Measurements from ENCODE around the gene ADIPOR1.

Gene ADIPOR1

GRCh38 chr1:202968351-202968750 is 10.2 kb upstream of the ADIPOR1 start:
- no peak for DNase-seq (ENCODE audit: low read depth in 2 of 2)
- no peak for TF ChIP-seq CTCF (IDR thresholded peaks at IDR 0.05; ENCODE audit: low read depth, low read length)
- no peak overlapping the region for H3K4me3 ChIP-seq (replicated peaks in 1 of 2; ENCODE audit: low read depth in 2 of 2, low read length in 2 of 2)

GRCh38 chr1:202967684-202968281 is 9.7 kb upstream of the ADIPOR1 start:
- peak overlapping the region; percentile 54 to 55 for H3K4me3 ChIP-seq (replicated peaks in 1 of 2; ENCODE audit: low read depth in 2 of 2, low read length in 2 of 2)
- no peak for TF ChIP-seq CTCF (IDR thresholded peaks at IDR 0.05; ENCODE audit: low read depth, low read length)
- no peak for DNase-seq (ENCODE audit: low read depth in 2 of 2)

GRCh38 chr1:202966006-202966898 is 8.1 kb upstream of the ADIPOR1 start:
- H3K4me3 ChIP-seq (replicated peaks in 1 of 2; ENCODE audit: low read depth in 2 of 2, low read length in 2 of 2) = peak overlapping the region; percentile 96 to 97
- DNase-seq (ENCODE audit: low read depth in 2 of 2) = no peak
- TF ChIP-seq CTCF (IDR thresholded peaks at IDR 0.05; ENCODE audit: low read depth, low read length) = no peak

- H3K4me3 ChIP-seq (replicated peaks in 1 of 2; ENCODE audit: low read depth in 2 of 2, low read length in 2 of 2) = no peak overlapping the region
- no peak for TF ChIP-seq CTCF (IDR thresholded peaks at IDR 0.05; ENCODE audit: low read depth, low read length)
- DNase-seq (ENCODE audit: low read depth in 2 of 2) = no peak
Observed at GRCh38 chr1:202965422-202965821, 7.3 kb upstream of the ADIPOR1 start.

- no peak for TF ChIP-seq CTCF (IDR thresholded peaks at IDR 0.05; ENCODE audit: low read depth, low read length)
- no peak overlapping the region for H3K4me3 ChIP-seq (replicated peaks in 1 of 2; ENCODE audit: low read depth in 2 of 2, low read length in 2 of 2)
- peak; percentile 59 to 78 for DNase-seq (ENCODE audit: low read depth in 2 of 2)
Observed at GRCh38 chr1:202964791-202965410, 6.8 kb upstream of the ADIPOR1 start.

GRCh38 chr1:202961220-202961880 is 3.2 kb upstream of the ADIPOR1 start:
- no peak overlapping the region for H3K4me3 ChIP-seq (replicated peaks in 1 of 2; ENCODE audit: low read depth in 2 of 2, low read length in 2 of 2)
- no peak for DNase-seq (ENCODE audit: low read depth in 2 of 2)
- TF ChIP-seq CTCF (IDR thresholded peaks at IDR 0.05; ENCODE audit: low read depth, low read length) = no peak
